HG02938 (cell line): ENCODE data around the gene FAM72A.
"Not testable (repeated sequence)": the region's sequence is repeated elsewhere in the genome, so short reads cannot be mapped to it uniquely, and the experiment has no call there.

Source experiments
- ATAC-seq: cut with Tn5 transposase; IDR thresholded peaks from one replicate; pipeline ENCODE4 v1.9.1; 2021; ENCODE audit warnings: mild to moderate bottlenecking, moderate library complexity; ENCODE audit not compliant: unreplicated experiment

The FAM72A gene

GRCh38 chr1:206215600-206216392 lies 13.2 kb upstream of the FAM72A start:
- not testable (repeated sequence) for ATAC-seq

- ATAC-seq: not testable (repeated sequence)
Observed at GRCh38 chr1:206210802-206211201, 8.2 kb upstream of the FAM72A start.

GRCh38 chr1:206205569-206205968 lies 2.9 kb upstream of the FAM72A start:
- not testable (repeated sequence) for ATAC-seq

GRCh38 chr1:206204871-206205270 lies 2.2 kb upstream of the FAM72A start:
- not testable (repeated sequence) for ATAC-seq

- ATAC-seq: not testable (repeated sequence)
Observed at GRCh38 chr1:206204159-206204511, 1.5 kb upstream of the FAM72A start.

GRCh38 chr1:206203364-206204158 lies 922 bp upstream of the FAM72A start, which contains the start of gene SRGAP2:
Gene SRGAP2, plus strand, starts transcription at chr1:206203541. Its CDS starts 2,430 bp downstream, at chr1:206205971.
- ATAC-seq: not testable (repeated sequence)

GRCh38 chr1:206196748-206197424 lies 5.8 kb downstream of the FAM72A start:
- ATAC-seq: not testable (repeated sequence)

- ATAC-seq: not testable (repeated sequence)
Observed at GRCh38 chr1:206195182-206195581, 7.5 kb downstream of the FAM72A start.

- ATAC-seq: not testable (repeated sequence)
Observed at GRCh38 chr1:206186826-206187225, 15.8 kb downstream of the FAM72A start.

- ATAC-seq: not testable (repeated sequence)
Observed at GRCh38 chr1:206185778-206186177, 16.9 kb downstream of the FAM72A start.

GRCh38 chr1:206183788-206184187 lies 18.9 kb downstream of the FAM72A start:
- not testable (repeated sequence) for ATAC-seq

GRCh38 chr1:206182368-206183317 lies 20.0 kb downstream of the FAM72A start:
- not testable (repeated sequence) for ATAC-seq

- not testable (repeated sequence) for ATAC-seq
Observed at GRCh38 chr1:206179666-206180065, 23.0 kb downstream of the FAM72A start.

GRCh38 chr1:206178061-206178989 lies 24.3 kb downstream of the FAM72A start:
- ATAC-seq: not testable (repeated sequence)

GRCh38 chr1:206176114-206176502 lies 26.5 kb downstream of the FAM72A start:
- not testable (repeated sequence) for ATAC-seq

- not testable (repeated sequence) for ATAC-seq
Observed at GRCh38 chr1:206175459-206176113, 27.1 kb downstream of the FAM72A start.

GRCh38 chr1:206174182-206174868 lies 28.3 kb downstream of the FAM72A start:
- ATAC-seq: not testable (repeated sequence)
